HG03045 (cell line): ENCODE measurements around the gene NTRK2.

Experiments
- ATAC-seq: cut with Tn5 transposase; IDR thresholded peaks from one replicate; pipeline ENCODE4 v1.9.1; 2021; ENCODE audit warnings: mild to moderate bottlenecking, moderate library complexity; ENCODE audit not compliant: unreplicated experiment

NTRK2 gene

GRCh38 chr9:84959339-84959738 is 289.8 kb downstream of the NTRK2 start:
- ATAC-seq: no peak

- ATAC-seq: no peak
Observed at GRCh38 chr9:84966876-84967830, 297.6 kb downstream of the NTRK2 start.

- no peak for ATAC-seq
Observed at GRCh38 chr9:84969084-84969483, 299.6 kb downstream of the NTRK2 start.

GRCh38 chr9:84969736-84970135 is 300.2 kb downstream of the NTRK2 start:
- ATAC-seq: no peak

- no peak for ATAC-seq
Observed at GRCh38 chr9:84970432-84970831, 300.9 kb downstream of the NTRK2 start.

- ATAC-seq: no peak
Observed at GRCh38 chr9:84971571-84971970, 302.0 kb downstream of the NTRK2 start.

GRCh38 chr9:84974258-84974657 is 304.7 kb downstream of the NTRK2 start:
- ATAC-seq: no peak

GRCh38 chr9:84974855-84975254 is 305.3 kb downstream of the NTRK2 start:
- ATAC-seq: no peak

- ATAC-seq: no peak
Observed at GRCh38 chr9:84975926-84976325, 306.4 kb downstream of the NTRK2 start.

GRCh38 chr9:84978661-84979060 is 309.1 kb downstream of the NTRK2 start:
- no peak for ATAC-seq

- no peak for ATAC-seq
Observed at GRCh38 chr9:84983749-84984148, 314.2 kb downstream of the NTRK2 start.

GRCh38 chr9:84988621-84989020 is 319.1 kb downstream of the NTRK2 start:
- no peak for ATAC-seq

- no peak for ATAC-seq
Observed at GRCh38 chr9:84990416-84990815, 320.9 kb downstream of the NTRK2 start.

- no peak for ATAC-seq
Observed at GRCh38 chr9:84990850-84991513, 321.5 kb downstream of the NTRK2 start.

- ATAC-seq: no peak
Observed at GRCh38 chr9:84991514-84991870, 322.0 kb downstream of the NTRK2 start.

GRCh38 chr9:84992381-84992780 is 322.9 kb downstream of the NTRK2 start:
- no peak for ATAC-seq

- ATAC-seq: no peak
Observed at GRCh38 chr9:84993105-84993504, 323.6 kb downstream of the NTRK2 start.

GRCh38 chr9:84996029-84996428 is 326.5 kb downstream of the NTRK2 start:
- ATAC-seq: no peak

GRCh38 chr9:84996716-84997115 is 327.2 kb downstream of the NTRK2 start:
- ATAC-seq: no peak

GRCh38 chr9:84997472-84997871 is 327.9 kb downstream of the NTRK2 start:
- ATAC-seq: no peak

- no peak for ATAC-seq
Observed at GRCh38 chr9:84998639-84999038, 329.1 kb downstream of the NTRK2 start.

- no peak for ATAC-seq
Observed at GRCh38 chr9:84999788-85000187, 330.3 kb downstream of the NTRK2 start.
